Caco-2 (cell line): ENCODE data around the gene PPP2CA. TPM values are rescaled to one million over a fixed set of nuclear protein-coding genes. Genes with fewer than 3 reads are reported as not detected.

ENCODE experiments used
- BruUV-seq: library from RNA; stranded (reverse); fragments of 400-500 nt; replicated peaks from 2 replicates; lab custom pipeline; 2021; lab: Mats Ljungman, UMichigan
- CTCF ChIA-PET: fragments of 300-600 bp; sonication (Branson Sonifier 250); formaldehyde crosslinking; loops from one replicate; lab custom pipeline; 2022; ENCODE audit warnings: antibody characterized with exemption; lab: Charles Lee
- POLR2A ChIA-PET: fragments of 300-600 bp; sonication (Branson Sonifier 250); formaldehyde crosslinking; loops from one replicate; lab custom pipeline; 2022; ENCODE audit warnings: antibody characterized with exemption; lab: Charles Lee
- DNase-seq, 2 experiments: peaks; one replicate each; pipeline versions ENCODE4 v3.0.0 to v3.0.0-alpha.2; 2020 to 2022
- H3K27me3 ChIP-seq: replicated peaks from 2 replicates; pipeline ENCODE4 v1.6.0; 2011; ENCODE audit warnings: low read length; ENCODE audit not compliant: control insufficient read depth, insufficient read depth
- H3K36me3 ChIP-seq: 2 replicates; pipeline ENCODE4 v1.5.1; 2011; ENCODE audit warnings: low read length; ENCODE audit not compliant: control insufficient read depth, insufficient read depth
- H3K4me1 ChIP-seq: fragments of 250-450 bp; sonication (Bioruptor Pico); 2 replicates; pipeline ENCODE4 v1.5.1; 2020; ENCODE audit warnings: mild to moderate bottlenecking
- H3K4me3 ChIP-seq: 2 replicates; pipeline ENCODE4 v1.5.1; 2011; ENCODE audit warnings: low read depth, mild to moderate bottlenecking, control low read depth, low read length
- H3K9me3 ChIP-seq: fragments of 250-450 bp; sonication (Bioruptor Pico); 2 replicates; pipeline ENCODE4 v1.5.1; 2020; ENCODE audit warnings: mild to moderate bottlenecking, moderate library complexity
- H3K27ac Mint-ChIP-seq: one replicate; pipeline ENCODE4 v1.8.0; 2022; ENCODE audit warnings: mixed read lengths; ENCODE audit not compliant: unreplicated experiment
- H3K27me3 Mint-ChIP-seq: one replicate; pipeline ENCODE4 v1.8.0; 2022; ENCODE audit warnings: mixed read lengths; ENCODE audit not compliant: insufficient read depth, unreplicated experiment
- H3K36me3 Mint-ChIP-seq: one replicate; pipeline ENCODE4 v1.8.0; 2022; ENCODE audit warnings: mild to moderate bottlenecking, mixed read lengths; ENCODE audit not compliant: insufficient read depth, unreplicated experiment
- H3K4me1 Mint-ChIP-seq: one replicate; pipeline ENCODE4 v1.8.0; 2022; ENCODE audit warnings: low read depth, mixed read lengths; ENCODE audit not compliant: unreplicated experiment
- H3K4me3 Mint-ChIP-seq: one replicate; pipeline ENCODE4 v1.8.0; 2022; ENCODE audit warnings: mild to moderate bottlenecking, moderate library complexity, mixed read lengths; ENCODE audit not compliant: unreplicated experiment
- H3K9me3 Mint-ChIP-seq: one replicate; pipeline ENCODE4 v1.8.0; 2022; ENCODE audit warnings: mixed read lengths; ENCODE audit not compliant: unreplicated experiment
- intact Hi-C: fragments of 100-400 bp; cut with micrococcal nuclease; formaldehyde crosslinking; loops from one replicate; pipeline ENCODE4 v1.10.0; 2022; ENCODE audit not compliant: unreplicated experiment
- total RNA-seq: library from RNA; stranded (reverse); gene quantifications from 2 replicates; pipeline ENCODE4 v1.2.3, GENCODE V29; 2022
- TF ChIP-seq, protein P1 (sequence below), 2 experiments: fragments of 200-600 bp in 1 of 2; IDR thresholded peaks; 1 replicate in 1 of 2; 2 replicates in 1 of 2; pipeline versions ENCODE4 v1.5.1 to v1.8.0; 2011 to 2022; ENCODE audit warnings: antibody characterized with exemption in 1 of 2, control low read depth in 1 of 2, inconsistent platforms in 1 of 2, low read depth in 1 of 2, low read length in 1 of 2, mild to moderate bottlenecking in 1 of 2, moderate library complexity in 1 of 2; ENCODE audit not compliant: insufficient read depth in 1 of 2, severe bottlenecking in 1 of 2, unreplicated experiment in 1 of 2

The PPP2CA gene
- total RNA-seq, 1 experiment from 2014 or later: 224 TPM

DNA sequence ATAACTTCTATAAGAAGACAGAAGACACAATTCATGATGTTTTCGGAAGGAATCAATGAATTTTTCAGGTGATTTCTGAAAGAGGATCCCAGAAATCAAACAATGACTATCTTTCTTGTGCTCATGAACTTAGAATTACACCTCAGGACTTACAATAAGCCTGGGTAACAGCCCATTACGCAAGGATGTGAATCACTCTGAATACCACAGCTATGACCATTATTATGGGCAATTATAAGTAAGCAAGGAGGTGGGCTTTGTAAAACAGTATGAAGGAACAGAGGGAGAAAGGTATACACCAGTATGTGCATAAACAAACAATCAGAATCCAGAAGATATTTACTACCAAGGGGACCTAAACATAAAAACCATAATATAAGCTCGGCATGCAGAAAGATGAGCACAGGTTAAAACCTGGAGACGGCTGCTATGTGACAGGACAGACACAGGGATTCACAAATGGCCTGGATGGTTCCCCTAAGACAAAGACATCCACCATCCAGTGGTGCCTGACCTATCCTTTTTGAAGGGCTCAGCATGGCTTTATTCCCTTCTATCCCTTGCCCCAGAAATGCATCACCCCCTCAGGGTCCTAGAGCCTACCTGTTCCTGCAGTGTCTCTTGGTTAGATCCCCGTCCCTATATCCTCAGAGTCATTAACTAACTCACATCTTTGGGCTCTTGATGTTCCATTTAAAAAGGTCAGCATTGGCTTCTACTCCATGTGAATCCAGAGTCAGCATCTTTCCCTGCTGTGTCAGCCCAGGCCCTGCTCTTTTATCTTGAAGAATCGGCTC lies 21.8 kb upstream of the PPP2CA start:
- Mint-ChIP-seq H3K27ac (no peak overlapping the region), H3K9me3 (no peaks in the 10 kb centered on the region), H3K36me3 (no peaks in the 10 kb centered on the region), H3K27me3 (no peaks in the 10 kb centered on the region), H3K4me1 (peaks cover 21% of the 10 kb centered on the region), H3K4me3 (no peak overlapping the region)
- Histone ChIP-seq H3K4me1 (peaks cover 37% of the 10 kb centered on the region), H3K9me3 (no peaks in the 10 kb centered on the region), H3K27me3 (no peaks in the 10 kb centered on the region), H3K36me3 (no peaks in the 10 kb centered on the region), H3K4me3 (no peak overlapping the region)
- intact Hi-C loops: loop anchor here (2.0 kb wide), 2 partner anchors 21 to 41 kb away; partner anchors contain the start of gene PPP2CA
- TF ChIP-seq, protein P1, sequence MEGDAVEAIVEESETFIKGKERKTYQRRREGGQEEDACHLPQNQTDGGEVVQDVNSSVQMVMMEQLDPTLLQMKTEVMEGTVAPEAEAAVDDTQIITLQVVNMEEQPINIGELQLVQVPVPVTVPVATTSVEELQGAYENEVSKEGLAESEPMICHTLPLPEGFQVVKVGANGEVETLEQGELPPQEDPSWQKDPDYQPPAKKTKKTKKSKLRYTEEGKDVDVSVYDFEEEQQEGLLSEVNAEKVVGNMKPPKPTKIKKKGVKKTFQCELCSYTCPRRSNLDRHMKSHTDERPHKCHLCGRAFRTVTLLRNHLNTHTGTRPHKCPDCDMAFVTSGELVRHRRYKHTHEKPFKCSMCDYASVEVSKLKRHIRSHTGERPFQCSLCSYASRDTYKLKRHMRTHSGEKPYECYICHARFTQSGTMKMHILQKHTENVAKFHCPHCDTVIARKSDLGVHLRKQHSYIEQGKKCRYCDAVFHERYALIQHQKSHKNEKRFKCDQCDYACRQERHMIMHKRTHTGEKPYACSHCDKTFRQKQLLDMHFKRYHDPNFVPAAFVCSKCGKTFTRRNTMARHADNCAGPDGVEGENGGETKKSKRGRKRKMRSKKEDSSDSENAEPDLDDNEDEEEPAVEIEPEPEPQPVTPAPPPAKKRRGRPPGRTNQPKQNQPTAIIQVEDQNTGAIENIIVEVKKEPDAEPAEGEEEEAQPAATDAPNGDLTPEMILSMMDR (IDR thresholded peaks at IDR 0.05; ENCODE audit: insufficient read depth in 1 of 2, low read depth in 1 of 2, low read length in 1 of 2, severe bottlenecking in 1 of 2, unreplicated experiment in 1 of 2): no peak
- no TSS peak for BruUV-seq
- ChIA-PET POLR2A (interaction anchor here (0.6 to 1.6 kb wide), 3 partner anchors 9 to 71 kb away, joined by 3 to 8 read pairs (median 5); partner anchors contain the start of genes PPP2CA and SKP1), CTCF (interaction anchor here (1.7 kb wide), 1 partner anchor 22 kb away, joined by 9 read pairs; the partner anchor contains the start of gene PPP2CA)
- no peak for DNase-seq

DNA sequence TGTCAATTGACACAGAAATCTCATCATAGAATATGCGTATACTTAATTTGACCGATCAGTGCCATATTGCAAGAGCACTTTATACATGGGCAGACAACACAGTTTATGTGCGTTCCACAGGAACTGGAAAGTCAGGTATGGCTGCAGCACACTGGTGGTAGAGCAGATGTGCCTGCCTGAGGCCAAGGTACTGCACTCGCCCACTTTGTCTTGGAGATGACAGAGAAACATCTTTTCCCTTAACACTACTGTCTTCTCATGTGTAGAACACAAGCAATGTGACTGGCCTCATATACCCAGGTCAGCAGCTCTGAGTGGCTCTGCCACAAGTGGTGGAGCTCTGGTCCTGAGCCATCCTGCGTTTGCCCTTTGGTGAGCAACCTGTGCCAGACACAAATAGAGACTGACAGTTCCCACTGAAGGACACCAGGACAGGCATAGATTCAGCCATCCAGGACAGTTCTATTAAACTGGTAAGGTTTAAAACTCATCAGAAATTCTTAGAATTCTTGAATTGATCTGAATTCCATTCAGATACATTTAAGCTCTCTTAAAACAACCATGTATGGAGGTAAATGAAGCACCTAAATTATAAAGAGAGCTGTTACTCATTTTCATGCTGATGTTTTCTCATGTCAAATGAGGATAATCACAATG lies 21.0 kb upstream of the PPP2CA start:
- H3K36me3 Mint-ChIP-seq: no peaks in the 10 kb centered on the region
- POLR2A ChIA-PET: interaction anchor here (1.0 to 1.6 kb wide), 2 partner anchors 21 to 70 kb away, joined by 5 to 8 read pairs; partner anchors contain the start of genes PPP2CA and SKP1
- peaks cover 37% of the 10 kb centered on the region for H3K4me1 ChIP-seq
- intact Hi-C loops: loop anchor here (2.0 kb wide), 2 partner anchors 20 to 42 kb away; partner anchors contain the start of gene PPP2CA
- DNase-seq: no peak
- no peaks in the 10 kb centered on the region for H3K27me3 ChIP-seq
- no peak overlapping the region for H3K4me3 ChIP-seq
- H3K9me3 Mint-ChIP-seq: no peaks in the 10 kb centered on the region
- H3K9me3 ChIP-seq: no peaks in the 10 kb centered on the region
- H3K4me3 Mint-ChIP-seq: no peak overlapping the region
- peaks cover 21% of the 10 kb centered on the region for H3K4me1 Mint-ChIP-seq
- no peak overlapping the region for H3K27ac Mint-ChIP-seq
- TF ChIP-seq, protein P1 (IDR thresholded peaks at IDR 0.05; ENCODE audit: insufficient read depth in 1 of 2, low read depth in 1 of 2, low read length in 1 of 2, severe bottlenecking in 1 of 2, unreplicated experiment in 1 of 2): no peak
- H3K27me3 Mint-ChIP-seq: no peaks in the 10 kb centered on the region
- BruUV-seq: no TSS peak
- no peaks in the 10 kb centered on the region for H3K36me3 ChIP-seq
- CTCF ChIA-PET: interaction anchor here (0.5 to 1.7 kb wide), 2 partner anchors 21 kb away, joined by 3 to 9 read pairs; partner anchors contain the start of gene PPP2CA

DNA sequence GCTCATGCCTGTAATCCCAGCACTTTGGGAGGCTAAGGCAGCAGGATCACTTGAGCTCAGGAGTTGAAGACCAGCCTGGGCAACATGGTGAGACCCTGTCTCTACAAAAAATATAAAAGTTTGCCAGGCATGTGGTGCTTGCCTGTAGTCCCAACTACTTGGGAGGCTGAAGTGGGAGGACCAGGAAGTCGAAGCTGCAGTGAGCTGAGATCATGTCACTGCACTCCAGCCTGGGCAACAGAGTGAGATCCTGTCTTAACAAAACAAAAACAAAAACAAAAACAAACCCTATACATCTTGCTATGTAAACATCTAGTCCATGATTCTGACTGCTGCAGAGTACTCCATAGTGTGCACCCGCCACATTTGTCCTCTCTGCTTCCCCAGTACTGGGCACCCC lies 19.8 kb upstream of the PPP2CA start:
- Mint-ChIP-seq H3K27ac (peak overlapping the region; percentile 18), H3K36me3 (no peaks in the 10 kb centered on the region), H3K4me3 (no peak overlapping the region), H3K27me3 (no peaks in the 10 kb centered on the region), H3K4me1 (peaks cover 21% of the 10 kb centered on the region), H3K9me3 (no peaks in the 10 kb centered on the region)
- CTCF ChIA-PET: interaction anchor here (0.6 to 0.7 kb wide), 2 partner anchors 10 to 44 kb away, joined by 3 read pairs; no protein-coding TSS in a partner anchor
- Histone ChIP-seq H3K27me3 (no peaks in the 10 kb centered on the region), H3K4me1 (peaks cover 37% of the 10 kb centered on the region), H3K36me3 (no peaks in the 10 kb centered on the region), H3K9me3 (no peaks in the 10 kb centered on the region), H3K4me3 (no peak overlapping the region)
- BruUV-seq: no TSS peak
- TF ChIP-seq, protein P1 (IDR thresholded peaks at IDR 0.05; ENCODE audit: insufficient read depth in 1 of 2, low read depth in 1 of 2, low read length in 1 of 2, severe bottlenecking in 1 of 2, unreplicated experiment in 1 of 2): no peak
- DNase-seq: no peak
- POLR2A ChIA-PET: interaction anchor here (0.5 to 1.2 kb wide), 2 partner anchors 20 to 57 kb away, joined by 3 to 10 read pairs; partner anchors contain the start of gene PPP2CA
- intact Hi-C loops: loop anchor here (2.0 kb wide), 2 partner anchors 19 to 43 kb away; partner anchors contain the start of gene PPP2CA
